HG02885 (cell line): ENCODE results near the gene QRICH1.
"Not testable (repeated sequence)": the region's sequence is repeated elsewhere in the genome, so short reads cannot be mapped to it uniquely, and the experiment has no call there.

Experiments used
- ATAC-seq: cut with Tn5 transposase; IDR thresholded peaks from one replicate; pipeline ENCODE4 v1.9.1; 2021; ENCODE audit warnings: mild to moderate bottlenecking; ENCODE audit not compliant: unreplicated experiment, poor library complexity

The QRICH1 gene

DNA sequence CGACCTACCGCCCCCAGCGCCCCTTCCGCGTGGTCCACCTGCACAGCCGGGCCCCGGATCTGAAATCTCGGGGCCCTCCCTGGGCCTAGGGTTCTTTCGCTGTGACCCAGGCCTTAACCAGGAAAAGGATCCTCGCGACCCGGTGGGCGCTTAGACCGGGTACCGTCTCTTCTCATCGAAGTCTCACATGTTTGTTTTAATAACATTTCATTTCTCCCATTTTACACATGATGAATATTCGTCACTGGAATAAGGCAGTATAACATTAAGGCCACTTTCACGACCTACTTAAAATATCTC is 75.2 kb downstream of the QRICH1 start:
- ATAC-seq: no peak

DNA sequence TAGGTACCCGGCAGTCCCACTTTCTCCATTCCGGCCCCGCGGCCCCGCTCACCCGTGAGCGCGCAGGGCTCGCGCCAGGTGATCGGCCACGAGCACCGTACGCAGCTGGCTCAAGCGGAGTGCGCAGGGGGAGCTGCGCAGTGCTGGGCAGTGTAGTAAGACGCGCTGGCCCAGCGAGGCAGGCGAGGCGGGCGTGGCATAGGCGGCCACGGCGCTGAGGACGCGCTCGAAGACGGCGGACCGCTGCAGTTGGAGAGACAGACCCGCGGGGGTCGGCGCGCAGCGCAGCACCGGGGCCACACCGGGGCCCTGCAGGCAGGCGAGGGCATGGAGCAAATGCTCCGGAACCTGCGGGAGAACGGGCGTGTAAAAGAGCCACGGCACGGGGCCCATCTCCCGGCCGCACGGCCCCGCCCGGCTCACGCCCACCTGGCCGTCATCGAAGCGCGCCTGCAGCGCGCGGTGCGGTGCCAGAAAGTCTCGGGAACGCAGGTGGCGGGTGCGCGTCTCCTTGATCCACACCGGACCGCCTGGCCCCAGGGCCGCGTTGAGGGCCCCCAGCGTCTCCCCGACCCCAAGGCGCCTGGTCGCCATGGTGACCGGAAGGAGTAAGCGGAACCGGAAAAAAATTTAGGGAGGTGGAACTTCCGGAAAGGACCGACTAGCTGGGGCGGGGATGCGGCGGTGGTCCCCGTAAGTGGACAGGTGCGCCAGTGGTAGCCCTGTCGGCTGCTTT is 75.7 kb downstream of the QRICH1 start, which contains the start of gene DALRD3:
Gene DALRD3, minus strand, starts transcription at position 610 of the 736 bp plus-strand sequence. Its CDS starts 16 bp downstream, at position 594.
- ATAC-seq: no peak

DNA sequence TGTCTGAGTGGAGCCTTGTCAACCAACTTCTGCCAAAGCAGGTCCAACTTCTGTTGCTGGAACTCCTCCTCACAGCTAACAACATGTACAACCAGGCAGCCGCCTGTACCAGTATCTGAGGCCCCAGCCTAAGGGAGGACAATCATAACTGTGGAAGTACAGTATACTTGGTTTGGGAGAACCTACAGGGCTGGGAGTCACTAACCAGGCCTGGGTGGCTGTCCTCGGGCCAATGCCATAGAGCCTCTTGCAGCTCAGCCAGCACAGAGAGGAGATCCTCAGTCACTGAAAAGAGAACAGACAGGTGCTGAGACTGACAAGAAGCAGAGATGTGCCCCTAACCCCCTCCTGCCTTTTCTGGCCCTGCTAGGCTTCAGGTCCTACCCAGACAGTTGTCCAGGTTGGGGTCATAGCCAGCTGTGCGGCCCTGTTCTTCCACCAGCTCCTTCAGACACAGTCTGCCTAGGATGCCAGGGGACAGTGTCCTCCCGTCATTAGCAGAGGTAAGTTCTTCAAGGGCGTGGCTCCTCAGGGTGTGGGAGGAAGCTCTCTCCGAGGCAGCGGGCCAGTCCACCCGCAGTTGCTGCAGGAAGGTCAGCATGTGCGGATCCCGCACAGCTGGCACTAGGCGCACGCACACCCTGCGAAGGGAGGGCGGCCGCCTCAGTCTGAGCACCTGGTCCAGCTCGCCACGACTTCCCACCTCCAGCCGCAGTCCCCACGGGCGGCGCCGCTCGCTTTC is 76.5 kb downstream of the QRICH1 start:
- ATAC-seq: no peak

DNA sequence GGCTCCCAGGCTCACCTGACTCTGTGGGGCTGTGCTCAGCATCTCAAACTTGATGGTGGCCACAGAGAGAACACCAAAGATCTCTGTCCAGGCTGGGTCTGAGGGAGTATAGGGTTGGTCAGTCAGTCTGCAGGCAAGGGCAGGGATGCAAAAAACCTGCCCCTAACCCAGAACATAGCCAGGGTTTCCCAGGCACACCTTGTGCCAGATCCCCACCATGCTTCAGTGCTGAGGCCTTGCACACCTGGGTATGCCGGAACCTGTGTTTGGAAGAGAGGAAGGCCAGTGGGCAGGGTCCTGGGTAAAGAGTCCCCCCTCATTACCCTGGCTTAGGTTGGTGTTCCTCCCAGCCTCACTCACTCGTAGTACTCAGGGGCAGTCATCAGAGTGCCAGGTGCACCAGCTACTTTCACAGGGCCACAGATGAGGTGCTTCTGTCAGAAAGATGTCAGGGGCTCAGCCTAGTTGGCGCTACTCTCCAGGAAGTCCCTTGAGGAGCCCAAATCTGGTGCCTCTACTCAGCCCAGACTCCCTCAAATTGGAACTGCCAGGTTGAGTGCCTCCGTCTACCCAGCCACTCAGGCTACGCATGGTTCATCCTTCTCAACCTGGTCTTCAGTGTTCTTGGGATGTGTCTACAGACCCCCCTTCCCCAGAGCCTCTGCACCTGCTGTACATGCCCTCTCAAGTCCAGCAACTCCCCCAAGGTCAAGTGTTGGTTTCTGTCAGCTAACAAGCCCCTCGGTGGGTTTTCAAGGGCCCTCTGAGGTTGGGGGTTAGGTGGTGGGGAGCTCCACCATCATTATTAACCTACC is 77.2 kb downstream of the QRICH1 start:
- ATAC-seq: no peak

DNA sequence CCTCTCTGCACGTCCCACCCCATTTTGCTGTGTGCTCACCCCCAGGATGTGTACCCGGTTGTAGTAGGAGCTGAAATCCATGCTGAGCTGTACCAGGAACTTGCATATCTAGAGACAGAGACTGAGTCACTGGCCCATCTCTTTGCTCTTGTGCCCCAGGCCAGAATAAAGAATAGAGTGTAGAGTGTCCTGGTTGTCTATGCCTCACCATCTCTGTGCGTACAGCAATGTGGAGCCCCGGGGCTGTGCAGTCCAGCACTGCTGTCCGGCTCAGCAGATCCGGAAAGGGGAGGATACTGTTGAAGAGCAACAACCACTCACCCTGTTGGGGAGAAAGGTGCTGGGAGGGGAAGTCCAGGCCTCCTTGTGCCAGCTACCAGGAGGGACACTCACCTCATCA is 78.1 kb downstream of the QRICH1 start:
- ATAC-seq: no peak

DNA sequence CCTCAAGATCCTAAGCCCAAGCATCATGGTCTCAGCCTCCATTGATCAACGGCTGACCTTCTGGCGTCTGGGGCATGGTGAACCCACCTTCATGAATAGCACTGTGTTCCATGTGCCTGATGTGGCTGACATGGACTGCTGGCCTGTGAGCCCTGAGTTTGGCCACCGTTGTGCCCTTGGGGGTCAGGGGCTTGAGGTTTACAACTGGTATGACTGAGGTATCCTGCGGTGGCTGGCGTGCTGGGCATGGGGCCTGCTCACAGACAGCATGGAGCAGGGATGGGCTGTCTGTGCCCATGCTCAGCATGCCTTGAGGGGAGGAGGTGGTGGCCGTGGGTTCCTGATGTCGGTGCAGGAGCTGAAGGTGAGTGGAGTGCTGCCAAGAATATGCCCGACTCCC is 78.8 kb downstream of the QRICH1 start:
- ATAC-seq: no peak

DNA sequence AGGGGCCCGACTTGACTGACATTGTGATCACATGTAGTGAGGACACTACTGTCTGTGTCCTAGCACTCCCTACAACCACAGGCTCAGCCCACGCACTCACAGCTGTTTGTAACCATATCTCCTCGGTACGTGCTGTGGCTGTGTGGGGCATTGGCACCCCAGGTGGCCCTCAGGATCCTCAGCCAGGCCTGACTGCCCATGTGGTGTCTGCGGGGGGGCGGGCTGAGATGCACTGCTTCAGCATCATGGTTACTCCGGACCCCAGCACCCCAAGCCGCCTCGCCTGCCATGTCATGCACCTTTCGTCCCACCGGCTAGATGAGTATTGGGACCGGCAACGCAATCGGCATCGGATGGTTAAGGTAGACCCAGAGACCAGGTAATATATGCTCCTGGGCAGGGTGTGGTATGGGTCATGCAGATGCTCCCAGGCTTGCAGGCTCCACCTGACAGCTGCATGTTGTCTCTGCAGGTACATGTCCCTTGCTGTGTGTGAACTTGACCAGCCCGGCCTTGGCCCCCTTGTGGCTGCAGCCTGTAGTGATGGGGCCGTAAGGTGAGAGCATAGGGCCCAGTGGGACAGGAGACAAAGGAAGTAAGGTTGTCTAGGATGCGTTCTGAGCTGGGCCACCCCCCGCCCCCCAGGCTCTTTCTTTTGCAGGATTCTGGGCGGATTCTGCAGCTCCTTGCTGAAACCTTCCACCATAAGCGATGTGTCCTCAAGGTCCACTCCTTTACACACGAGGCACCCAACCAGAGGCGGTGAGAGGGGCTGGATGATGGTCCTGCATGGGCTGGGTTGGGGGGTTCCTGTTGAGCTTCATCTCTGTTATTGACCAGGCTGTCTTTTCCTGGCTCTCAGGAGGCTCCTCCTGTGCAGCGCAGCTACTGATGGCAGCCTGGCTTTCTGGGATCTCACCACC is 79.9 kb downstream of the QRICH1 start:
- no peak for ATAC-seq

DNA sequence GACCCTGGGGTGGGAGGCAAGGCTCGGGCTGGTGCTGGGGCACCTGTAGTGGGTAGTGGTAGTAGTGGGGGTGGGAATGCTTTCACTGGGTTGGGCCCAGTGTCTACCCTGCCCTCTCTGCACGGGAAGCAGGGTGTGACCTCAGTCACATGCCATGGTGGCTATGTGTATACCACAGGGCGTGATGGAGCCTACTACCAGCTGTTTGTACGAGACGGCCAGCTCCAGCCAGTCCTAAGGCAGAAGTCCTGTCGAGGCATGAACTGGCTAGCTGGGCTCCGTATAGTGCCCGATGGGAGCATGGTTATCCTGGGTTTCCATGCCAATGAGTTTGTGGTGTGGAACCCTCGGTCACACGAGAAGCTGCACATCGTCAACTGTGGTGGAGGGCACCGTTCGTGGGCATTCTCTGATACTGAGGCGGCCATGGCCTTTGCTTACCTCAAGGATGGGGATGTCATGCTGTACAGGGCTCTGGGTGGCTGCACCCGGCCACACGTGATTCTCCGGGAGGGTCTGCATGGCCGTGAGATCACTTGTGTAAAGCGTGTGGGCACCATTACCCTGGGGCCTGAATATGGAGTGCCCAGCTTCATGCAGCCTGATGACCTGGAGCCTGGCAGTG is 80.6 kb downstream of the QRICH1 start:
- no peak for ATAC-seq

DNA sequence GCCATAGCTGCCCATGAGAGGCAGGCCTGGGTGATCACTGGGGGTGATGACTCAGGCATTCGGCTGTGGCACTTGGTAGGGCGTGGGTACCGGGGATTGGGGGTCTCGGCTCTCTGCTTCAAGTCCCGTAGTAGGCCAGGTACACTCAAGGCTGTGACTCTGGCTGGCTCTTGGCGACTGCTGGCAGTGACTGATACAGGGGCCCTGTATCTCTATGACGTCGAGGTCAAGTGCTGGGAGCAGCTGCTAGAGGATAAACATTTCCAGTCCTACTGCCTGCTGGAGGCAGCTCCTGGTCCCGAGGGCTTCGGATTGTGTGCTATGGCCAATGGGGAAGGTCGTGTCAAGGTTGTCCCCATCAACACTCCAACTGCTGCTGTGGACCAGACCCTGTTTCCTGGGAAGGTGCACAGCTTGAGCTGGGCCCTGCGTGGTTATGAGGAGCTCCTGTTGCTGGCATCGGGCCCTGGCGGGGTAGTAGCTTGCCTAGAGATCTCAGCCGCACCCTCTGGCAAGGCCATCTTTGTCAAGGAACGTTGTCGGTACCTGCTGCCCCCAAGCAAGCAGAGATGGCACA is 81.3 kb downstream of the QRICH1 start:
- no peak for ATAC-seq

DNA sequence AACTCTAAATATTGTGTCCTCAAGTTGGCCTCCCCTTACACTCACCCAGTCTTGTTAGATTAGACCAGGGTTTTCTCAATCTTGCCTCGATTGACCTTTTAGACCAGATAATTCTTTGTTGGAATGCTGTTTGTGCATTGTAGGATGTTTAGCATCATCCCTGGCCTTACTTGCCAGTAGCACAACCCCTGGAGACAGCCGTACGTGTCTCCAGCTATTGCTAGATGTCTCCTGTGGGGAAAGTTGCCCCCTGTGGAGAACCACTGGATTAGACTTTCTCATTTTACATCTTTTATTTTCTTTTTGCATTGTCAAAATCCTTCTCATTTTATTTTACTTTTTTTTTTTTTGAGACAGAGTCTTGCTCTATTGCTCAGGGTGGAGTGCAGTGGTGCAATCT is 84.5 kb downstream of the QRICH1 start:
- ATAC-seq: no peak

DNA sequence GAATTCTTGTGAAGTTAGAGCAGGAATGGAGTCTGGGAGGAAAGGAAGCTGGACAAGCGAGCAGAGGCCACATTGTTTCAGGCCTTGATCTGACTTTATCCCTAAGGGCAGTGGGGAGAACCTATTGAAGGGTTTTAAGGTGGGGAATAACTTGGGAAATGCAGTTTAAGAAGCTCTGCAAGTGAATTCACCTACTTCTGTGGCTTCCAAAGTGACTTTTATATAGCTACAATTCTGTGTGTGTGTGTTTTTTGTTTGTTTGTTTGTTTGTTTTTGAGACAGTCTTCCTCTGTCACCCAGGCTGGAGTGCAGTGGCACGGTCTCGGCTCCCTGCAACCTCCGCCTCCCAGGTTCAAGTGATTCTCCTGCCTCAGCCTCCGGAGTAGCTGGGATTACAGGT is 85.2 kb downstream of the QRICH1 start:
- not testable (repeated sequence) for ATAC-seq

DNA sequence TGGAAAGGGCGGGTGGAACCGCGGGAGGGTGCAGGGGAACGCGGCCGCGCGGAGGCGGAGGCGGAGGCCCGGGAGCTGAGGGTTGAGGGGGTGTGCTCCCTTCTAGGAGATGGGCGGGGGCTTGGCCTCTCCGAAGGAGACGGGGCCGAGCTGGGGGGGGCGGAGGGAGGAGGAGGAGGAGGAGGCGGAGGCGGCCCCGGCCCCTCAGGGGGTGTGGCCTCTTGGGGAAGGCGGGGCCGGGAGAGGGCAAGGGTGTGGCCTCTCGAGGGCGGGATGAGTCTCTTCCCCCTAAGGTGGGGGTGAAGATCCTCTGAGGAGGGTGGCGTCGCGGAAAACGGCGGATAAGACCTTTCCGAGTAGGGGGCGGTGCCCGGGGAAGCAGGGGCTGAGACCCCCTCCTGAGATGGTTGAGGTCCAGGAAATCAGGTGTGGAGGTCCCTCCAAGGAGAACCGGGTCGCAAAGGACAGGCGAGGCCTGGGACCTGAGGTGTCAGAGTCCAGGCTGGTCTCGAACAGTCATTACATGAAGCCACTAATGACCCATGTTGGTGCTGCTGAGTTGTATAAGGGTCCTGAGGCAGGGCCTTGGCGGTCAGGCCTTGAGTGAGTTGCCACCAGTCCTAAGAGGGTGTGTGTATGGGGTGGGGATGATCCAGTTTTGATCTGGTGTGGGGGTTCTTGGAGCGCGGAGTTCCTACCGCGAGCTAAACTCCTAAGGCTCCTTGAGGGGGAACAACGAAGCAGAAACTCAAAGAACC is 85.9 kb downstream of the QRICH1 start:
- peak; percentile 51 for ATAC-seq

DNA sequence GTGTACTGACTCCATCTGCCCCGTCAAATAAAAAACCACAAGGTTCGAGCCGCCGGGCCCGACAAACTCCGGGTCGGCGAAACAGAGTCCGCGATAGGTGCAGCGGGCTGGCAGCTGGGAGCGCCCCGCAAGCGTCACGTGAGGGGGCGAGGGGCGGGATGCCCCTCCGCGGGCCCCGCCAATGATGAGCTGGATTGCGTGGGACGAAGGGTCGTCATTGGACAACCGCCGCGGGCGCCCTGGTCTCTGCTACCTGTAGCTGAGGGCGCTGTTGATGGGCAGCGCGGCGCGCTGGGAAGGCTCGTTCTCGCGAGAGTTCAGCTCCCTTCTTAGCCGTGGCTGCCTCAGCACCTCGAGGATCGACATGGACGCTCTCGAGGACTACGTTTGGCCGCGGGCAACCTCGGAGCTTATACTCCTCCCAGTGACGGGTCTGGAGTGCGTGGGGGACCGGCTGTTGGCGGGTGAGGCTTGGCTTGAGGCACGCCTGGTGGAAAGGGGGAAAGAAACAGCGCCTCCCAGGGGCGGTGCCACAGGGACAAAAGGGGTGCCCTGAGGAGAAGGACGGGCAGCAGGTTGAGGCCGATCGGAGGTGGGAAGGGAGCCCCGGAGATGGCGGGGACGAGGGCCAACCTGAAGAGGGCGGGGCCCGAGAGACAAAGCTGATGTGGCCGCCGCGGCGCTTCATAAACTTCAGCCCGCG is 86.7 kb downstream of the QRICH1 start, which contains the start of gene WDR6:
Gene WDR6, plus strand, starts transcription at position 324 of the 703 bp plus-strand sequence. Its CDS starts 41 bp downstream, at position 365.
- peak; percentile 86 for ATAC-seq

DNA sequence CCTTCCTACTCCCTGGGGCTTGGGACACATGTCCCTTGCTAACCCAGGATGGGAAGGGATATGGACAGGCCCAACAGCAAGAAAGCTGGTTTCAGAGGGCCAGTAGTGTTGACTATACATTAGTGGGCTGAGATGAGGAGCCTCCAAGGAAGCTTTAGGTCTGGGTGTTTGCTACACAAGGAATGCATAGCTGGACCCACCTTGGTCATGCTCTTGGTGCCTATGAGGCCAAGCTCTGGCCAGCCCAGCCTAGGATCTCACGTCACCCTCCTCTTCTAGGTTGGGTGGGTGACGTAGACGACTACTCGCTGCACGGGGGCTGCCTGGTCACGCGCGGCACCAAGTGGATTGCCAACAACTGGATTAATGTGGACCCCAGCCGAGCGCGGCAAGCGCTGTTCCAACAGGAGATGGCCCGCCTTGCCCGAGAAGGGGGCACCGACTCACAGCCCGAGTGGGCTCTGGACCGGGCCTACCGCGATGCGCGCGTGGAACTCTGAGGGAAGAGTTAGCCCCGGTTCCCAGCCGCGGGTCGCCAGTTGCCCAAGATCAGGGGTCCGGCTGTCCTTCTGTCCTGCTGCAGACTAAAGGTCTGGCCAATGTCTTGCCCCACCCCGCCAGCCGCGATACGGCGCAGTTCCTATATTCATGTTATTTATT is 87.3 kb downstream of the QRICH1 start:
- peak; percentile 4 for ATAC-seq

DNA sequence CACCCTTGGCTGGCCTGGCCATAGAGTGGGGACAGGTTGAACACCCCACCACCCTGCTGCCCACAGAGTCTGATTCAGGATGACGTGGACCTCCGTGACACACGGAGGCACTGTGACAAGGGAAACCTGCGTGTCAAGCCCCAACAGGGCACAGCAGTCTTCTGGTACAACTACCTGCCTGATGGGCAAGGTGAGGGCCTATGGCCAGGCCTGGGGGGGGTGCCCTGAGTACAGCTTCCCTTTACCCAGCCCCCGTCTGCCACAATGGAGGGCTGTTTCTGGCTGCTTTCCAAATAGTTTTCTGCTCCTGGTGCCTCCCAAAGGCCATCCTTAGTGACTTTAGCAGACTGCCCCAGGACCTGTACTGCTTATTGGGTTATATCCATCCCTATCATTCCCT is 87.9 kb downstream of the QRICH1 start:
- ATAC-seq: no peak

DNA sequence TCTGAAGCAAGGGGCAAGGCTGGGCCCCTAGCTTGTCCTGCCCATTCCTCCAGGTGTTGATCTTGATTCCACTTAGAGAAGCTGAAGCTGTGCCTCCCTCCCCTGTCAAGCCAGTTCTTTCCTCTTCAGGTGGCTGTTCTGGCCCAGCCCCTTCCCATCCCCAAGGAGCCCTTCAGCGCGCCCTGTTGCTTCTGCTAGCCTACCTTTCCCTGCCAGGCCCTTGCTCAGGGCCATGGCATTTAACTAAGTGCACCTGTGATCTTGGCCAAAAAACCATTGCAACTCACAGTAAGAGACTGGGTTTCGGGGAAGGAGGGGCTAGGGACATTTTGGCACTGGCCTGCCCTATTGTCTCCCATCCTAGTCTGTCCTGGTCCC is 88.6 kb downstream of the QRICH1 start:
- no peak for ATAC-seq
